DOHH2 (cell line): ENCODE measurements around the gene LARP6.

ENCODE experiments used
- CTCF ChIP-seq: fragments of 200-600 bp; sonication (generic); IDR thresholded peaks from one replicate; pipeline ENCODE4 v1.5.1; 2014; ENCODE audit warnings: antibody characterized with exemption, mild to moderate bottlenecking, low read depth, low read length; ENCODE audit not compliant: poor library complexity, severe bottlenecking
- EZH2phosphoT487 ChIP-seq: fragments of 200-600 bp; sonication (generic); IDR thresholded peaks from 2 replicates; pipeline ENCODE4 v1.6.1; 2017; ENCODE audit warnings: borderline replicate concordance, mild to moderate bottlenecking, antibody characterized with exemption, low read length, moderate library complexity, mixed read lengths

- no peak for TF ChIP-seq CTCF
- TF ChIP-seq EZH2phosphoT487 = no peak
These were observed 41.1 kb downstream of the LARP6 start for GRCh38 chr15:70812827-70813364.
